Stimulated activated CD4-positive, alpha-beta T cell treated with anti-CD3 and anti-CD28 coated beads, TNF-alpha, amount 100 ng/mL, for 1 hour (primary cell): Measurements from ENCODE around the gene COL1A2.

Experiments
- DNase-seq, 3 donors: peaks; one replicate each; pipeline ENCODE4 v3.0.0-alpha.2; 2020; ENCODE audit warnings: low read depth in 3 of 3, low spot score in 1 of 3

The COL1A2 gene

GRCh38 chr7:94382746-94383145, 11.9 kb upstream of the COL1A2 start:
- DNase-seq: no peak

GRCh38 chr7:94384315-94384714, 10.4 kb upstream of the COL1A2 start:
- DNase-seq: no peak

- DNase-seq: no peak
Measured at GRCh38 chr7:94386416-94386815, 8.3 kb upstream of the COL1A2 start.

- DNase-seq: no peak
Measured at GRCh38 chr7:94388540-94388939, 6.2 kb upstream of the COL1A2 start.

GRCh38 chr7:94389381-94389780, 5.3 kb upstream of the COL1A2 start:
- DNase-seq: no peak

- DNase-seq: no peak
Measured at GRCh38 chr7:94391726-94392392, 2.8 kb upstream of the COL1A2 start.

GRCh38 chr7:94392393-94392786, 2.3 kb upstream of the COL1A2 start:
- DNase-seq: no peak

GRCh38 chr7:94393246-94394108, 1.2 kb upstream of the COL1A2 start:
- no peak for DNase-seq

GRCh38 chr7:94394109-94394436, 622 bp upstream of the COL1A2 start:
- DNase-seq: no peak

- DNase-seq: no peak
Measured at GRCh38 chr7:94395141-94396036, 694 bp downstream of the COL1A2 start.

GRCh38 chr7:94396037-94396431, 1.3 kb downstream of the COL1A2 start:
- DNase-seq: no peak

GRCh38 chr7:94396596-94396995, 1.9 kb downstream of the COL1A2 start:
- DNase-seq: no peak

- no peak for DNase-seq
Measured at GRCh38 chr7:94397722-94398121, 3.0 kb downstream of the COL1A2 start.

GRCh38 chr7:94398841-94399240, 4.1 kb downstream of the COL1A2 start:
- no peak for DNase-seq

GRCh38 chr7:94400022-94400421, 5.3 kb downstream of the COL1A2 start:
- DNase-seq: no peak

- no peak for DNase-seq
Measured at GRCh38 chr7:94400643-94401427, 6.1 kb downstream of the COL1A2 start.

GRCh38 chr7:94401428-94401814, 6.7 kb downstream of the COL1A2 start:
- DNase-seq: no peak

- DNase-seq: no peak
Measured at GRCh38 chr7:94403546-94403945, 8.9 kb downstream of the COL1A2 start.

- no peak for DNase-seq
Measured at GRCh38 chr7:94405506-94405905, 10.8 kb downstream of the COL1A2 start.

GRCh38 chr7:94406696-94407095, 12.0 kb downstream of the COL1A2 start:
- no peak for DNase-seq
